ENCODE measurements around the gene RPL38. TPM values are rescaled to one million over a fixed set of nuclear protein-coding genes. Genes with fewer than 3 reads are reported as not detected.

RPL38 gene
- total and polyA plus RNA-seq, 2 experiments from 2014 or later = 286 to 5,312 TPM

DNA sequence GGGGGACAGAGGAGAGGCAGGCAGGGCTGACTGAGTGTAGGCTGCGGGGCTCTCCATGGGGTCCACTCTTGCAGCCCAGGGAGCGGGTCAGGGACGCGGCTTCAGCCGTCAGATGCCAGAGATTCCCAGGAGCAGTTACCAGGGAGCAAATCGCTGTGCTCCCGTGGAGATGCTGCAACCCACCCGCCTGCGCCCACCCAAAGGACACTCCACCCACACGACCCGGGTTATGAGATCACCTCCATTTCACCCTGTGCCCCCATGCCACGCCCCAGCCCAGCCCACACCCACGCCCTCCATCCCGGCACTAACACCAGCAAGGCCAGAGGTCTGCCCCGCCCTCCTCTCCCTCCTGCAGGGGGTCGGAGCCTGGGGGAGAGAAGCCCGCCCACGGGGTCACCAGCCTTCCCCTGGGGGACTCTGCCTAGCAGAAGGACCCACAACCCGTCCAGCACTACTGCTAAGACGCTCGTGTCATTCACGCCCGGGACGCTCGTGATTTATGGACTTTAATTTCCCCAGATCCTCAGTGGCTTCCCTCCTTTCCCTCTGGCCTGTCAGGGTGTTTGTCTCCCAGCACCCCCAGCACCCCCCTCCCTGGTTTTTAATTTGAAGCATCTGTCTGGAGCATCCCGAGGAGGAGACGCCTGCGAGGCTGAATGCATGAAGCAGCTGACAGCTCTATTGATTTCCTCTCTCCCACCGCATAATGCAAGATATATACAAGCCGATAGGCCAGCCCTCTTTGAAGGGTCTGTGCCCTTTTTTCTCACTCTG, 6.7 kb upstream of the RPL38 start:
- DNase-seq (ENCODE audit: low spot score) (no peak), ATAC-seq (peak; percentile 25)
- H3K36me3 Mint-ChIP-seq (ENCODE audit: low read depth) = no peaks in the 10 kb centered on the region
- no peak overlapping the region for H3K4me3 ChIP-seq
- no peak overlapping the region for H3K27ac Mint-ChIP-seq
- H3K27me3 Mint-ChIP-seq (ENCODE audit: insufficient read depth, low read depth, poor library complexity) = peaks cover 13% of the 10 kb centered on the region
- H3K4me1 Mint-ChIP-seq = peaks cover 12% of the 10 kb centered on the region
- no peaks in the 10 kb centered on the region for H3K36me3 ChIP-seq (ENCODE audit: insufficient read depth)
- H3K4me1 ChIP-seq (ENCODE audit: insufficient read depth) = no peaks in the 10 kb centered on the region
- H3K4me3 Mint-ChIP-seq = no peak overlapping the region
- no peaks in the 10 kb centered on the region for H3K9me2 ChIP-seq (ENCODE audit: insufficient read depth)
- H3F3A ChIP-seq (replicated peaks; ENCODE audit: low read depth) = no peaks in the 10 kb centered on the region
- no peaks in the 10 kb centered on the region for H3K9me3 Mint-ChIP-seq
- H2AFZ ChIP-seq = no peak overlapping the region
- TF ChIP-seq ZNF114 (CRISPR knock-in tag; IDR thresholded peaks at IDR 0.05) (no peak), POLR2AphosphoS5 (IDR thresholded peaks at IDR 0.05; ENCODE audit: low read depth) (no peak), EZH2 (IDR thresholded peaks at IDR 0.05; ENCODE audit: low read depth, unreplicated experiment) (no peak), STAT1 (IDR thresholded peaks at IDR 0.05; ENCODE audit: unreplicated experiment) (no peak), CREB1 (CRISPR knock-in tag; IDR thresholded peaks at IDR 0.05; ENCODE audit: low read depth) (no peak), NANOG (IDR thresholded peaks at IDR 0.05; ENCODE audit: borderline replicate concordance) (no peak), EZH2phosphoT487 (IDR thresholded peaks at IDR 0.05; ENCODE audit: unreplicated experiment) (no peak), ZNF331 (CRISPR knock-in tag; IDR thresholded peaks at IDR 0.05; ENCODE audit: low read depth) (no peak), JUNB (IDR thresholded peaks at IDR 0.05; ENCODE audit: unreplicated experiment) (no peak)
- TF ChIP-seq, protein P1, sequence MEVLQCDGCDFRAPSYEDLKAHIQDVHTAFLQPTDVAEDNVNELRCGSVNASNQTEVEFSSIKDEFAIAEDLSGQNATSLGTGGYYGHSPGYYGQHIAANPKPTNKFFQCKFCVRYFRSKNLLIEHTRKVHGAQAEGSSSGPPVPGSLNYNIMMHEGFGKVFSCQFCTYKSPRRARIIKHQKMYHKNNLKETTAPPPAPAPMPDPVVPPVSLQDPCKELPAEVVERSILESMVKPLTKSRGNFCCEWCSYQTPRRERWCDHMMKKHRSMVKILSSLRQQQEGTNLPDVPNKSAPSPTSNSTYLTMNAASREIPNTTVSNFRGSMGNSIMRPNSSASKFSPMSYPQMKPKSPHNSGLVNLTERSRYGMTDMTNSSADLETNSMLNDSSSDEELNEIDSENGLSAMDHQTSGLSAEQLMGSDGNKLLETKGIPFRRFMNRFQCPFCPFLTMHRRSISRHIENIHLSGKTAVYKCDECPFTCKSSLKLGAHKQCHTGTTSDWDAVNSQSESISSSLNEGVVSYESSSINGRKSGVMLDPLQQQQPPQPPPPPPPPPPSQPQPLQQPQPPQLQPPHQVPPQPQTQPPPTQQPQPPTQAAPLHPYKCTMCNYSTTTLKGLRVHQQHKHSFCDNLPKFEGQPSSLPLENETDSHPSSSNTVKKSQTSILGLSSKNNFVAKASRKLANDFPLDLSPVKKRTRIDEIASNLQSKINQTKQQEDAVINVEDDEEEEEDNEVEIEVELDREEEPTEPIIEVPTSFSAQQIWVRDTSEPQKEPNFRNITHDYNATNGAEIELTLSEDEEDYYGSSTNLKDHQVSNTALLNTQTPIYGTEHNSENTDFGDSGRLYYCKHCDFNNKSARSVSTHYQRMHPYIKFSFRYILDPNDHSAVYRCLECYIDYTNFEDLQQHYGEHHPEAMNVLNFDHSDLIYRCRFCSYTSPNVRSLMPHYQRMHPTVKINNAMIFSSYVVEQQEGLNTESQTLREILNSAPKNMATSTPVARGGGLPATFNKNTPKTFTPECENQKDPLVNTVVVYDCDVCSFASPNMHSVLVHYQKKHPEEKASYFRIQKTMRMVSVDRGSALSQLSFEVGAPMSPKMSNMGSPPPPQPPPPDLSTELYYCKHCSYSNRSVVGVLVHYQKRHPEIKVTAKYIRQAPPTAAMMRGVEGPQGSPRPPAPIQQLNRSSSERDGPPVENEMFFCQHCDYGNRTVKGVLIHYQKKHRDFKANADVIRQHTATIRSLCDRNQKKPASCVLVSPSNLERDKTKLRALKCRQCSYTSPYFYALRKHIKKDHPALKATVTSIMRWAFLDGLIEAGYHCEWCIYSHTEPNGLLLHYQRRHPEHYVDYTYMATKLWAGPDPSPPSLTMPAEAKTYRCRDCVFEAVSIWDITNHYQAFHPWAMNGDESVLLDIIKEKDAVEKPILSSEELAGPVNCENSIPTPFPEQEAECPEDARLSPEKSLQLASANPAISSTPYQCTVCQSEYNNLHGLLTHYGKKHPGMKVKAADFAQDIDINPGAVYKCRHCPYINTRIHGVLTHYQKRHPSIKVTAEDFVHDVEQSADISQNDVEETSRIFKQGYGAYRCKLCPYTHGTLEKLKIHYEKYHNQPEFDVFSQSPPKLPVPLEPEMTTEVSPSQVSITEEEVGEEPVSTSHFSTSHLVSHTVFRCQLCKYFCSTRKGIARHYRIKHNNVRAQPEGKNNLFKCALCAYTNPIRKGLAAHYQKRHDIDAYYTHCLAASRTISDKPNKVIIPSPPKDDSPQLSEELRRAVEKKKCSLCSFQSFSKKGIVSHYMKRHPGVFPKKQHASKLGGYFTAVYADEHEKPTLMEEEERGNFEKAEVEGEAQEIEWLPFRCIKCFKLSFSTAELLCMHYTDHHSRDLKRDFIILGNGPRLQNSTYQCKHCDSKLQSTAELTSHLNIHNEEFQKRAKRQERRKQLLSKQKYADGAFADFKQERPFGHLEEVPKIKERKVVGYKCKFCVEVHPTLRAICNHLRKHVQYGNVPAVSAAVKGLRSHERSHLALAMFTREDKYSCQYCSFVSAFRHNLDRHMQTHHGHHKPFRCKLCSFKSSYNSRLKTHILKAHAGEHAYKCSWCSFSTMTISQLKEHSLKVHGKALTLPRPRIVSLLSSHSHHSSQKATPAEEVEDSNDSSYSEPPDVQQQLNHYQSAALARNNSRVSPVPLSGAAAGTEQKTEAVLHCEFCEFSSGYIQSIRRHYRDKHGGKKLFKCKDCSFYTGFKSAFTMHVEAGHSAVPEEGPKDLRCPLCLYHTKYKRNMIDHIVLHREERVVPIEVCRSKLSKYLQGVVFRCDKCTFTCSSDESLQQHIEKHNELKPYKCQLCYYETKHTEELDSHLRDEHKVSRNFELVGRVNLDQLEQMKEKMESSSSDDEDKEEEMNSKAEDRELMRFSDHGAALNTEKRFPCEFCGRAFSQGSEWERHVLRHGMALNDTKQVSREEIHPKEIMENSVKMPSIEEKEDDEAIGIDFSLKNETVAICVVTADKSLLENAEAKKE (CRISPR knock-in tag; IDR thresholded peaks at IDR 0.05) = no peak
- TF ChIP-seq, protein P2, sequence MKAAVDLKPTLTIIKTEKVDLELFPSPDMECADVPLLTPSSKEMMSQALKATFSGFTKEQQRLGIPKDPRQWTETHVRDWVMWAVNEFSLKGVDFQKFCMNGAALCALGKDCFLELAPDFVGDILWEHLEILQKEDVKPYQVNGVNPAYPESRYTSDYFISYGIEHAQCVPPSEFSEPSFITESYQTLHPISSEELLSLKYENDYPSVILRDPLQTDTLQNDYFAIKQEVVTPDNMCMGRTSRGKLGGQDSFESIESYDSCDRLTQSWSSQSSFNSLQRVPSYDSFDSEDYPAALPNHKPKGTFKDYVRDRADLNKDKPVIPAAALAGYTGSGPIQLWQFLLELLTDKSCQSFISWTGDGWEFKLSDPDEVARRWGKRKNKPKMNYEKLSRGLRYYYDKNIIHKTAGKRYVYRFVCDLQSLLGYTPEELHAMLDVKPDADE (IDR thresholded peaks at IDR 0.05) = no peak
- TF ChIP-seq, protein P3, sequence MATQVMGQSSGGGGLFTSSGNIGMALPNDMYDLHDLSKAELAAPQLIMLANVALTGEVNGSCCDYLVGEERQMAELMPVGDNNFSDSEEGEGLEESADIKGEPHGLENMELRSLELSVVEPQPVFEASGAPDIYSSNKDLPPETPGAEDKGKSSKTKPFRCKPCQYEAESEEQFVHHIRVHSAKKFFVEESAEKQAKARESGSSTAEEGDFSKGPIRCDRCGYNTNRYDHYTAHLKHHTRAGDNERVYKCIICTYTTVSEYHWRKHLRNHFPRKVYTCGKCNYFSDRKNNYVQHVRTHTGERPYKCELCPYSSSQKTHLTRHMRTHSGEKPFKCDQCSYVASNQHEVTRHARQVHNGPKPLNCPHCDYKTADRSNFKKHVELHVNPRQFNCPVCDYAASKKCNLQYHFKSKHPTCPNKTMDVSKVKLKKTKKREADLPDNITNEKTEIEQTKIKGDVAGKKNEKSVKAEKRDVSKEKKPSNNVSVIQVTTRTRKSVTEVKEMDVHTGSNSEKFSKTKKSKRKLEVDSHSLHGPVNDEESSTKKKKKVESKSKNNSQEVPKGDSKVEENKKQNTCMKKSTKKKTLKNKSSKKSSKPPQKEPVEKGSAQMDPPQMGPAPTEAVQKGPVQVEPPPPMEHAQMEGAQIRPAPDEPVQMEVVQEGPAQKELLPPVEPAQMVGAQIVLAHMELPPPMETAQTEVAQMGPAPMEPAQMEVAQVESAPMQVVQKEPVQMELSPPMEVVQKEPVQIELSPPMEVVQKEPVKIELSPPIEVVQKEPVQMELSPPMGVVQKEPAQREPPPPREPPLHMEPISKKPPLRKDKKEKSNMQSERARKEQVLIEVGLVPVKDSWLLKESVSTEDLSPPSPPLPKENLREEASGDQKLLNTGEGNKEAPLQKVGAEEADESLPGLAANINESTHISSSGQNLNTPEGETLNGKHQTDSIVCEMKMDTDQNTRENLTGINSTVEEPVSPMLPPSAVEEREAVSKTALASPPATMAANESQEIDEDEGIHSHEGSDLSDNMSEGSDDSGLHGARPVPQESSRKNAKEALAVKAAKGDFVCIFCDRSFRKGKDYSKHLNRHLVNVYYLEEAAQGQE (IDR thresholded peaks at IDR 0.05; ENCODE audit: unreplicated experiment) = no peak
- TF ChIP-seq, protein P4, sequence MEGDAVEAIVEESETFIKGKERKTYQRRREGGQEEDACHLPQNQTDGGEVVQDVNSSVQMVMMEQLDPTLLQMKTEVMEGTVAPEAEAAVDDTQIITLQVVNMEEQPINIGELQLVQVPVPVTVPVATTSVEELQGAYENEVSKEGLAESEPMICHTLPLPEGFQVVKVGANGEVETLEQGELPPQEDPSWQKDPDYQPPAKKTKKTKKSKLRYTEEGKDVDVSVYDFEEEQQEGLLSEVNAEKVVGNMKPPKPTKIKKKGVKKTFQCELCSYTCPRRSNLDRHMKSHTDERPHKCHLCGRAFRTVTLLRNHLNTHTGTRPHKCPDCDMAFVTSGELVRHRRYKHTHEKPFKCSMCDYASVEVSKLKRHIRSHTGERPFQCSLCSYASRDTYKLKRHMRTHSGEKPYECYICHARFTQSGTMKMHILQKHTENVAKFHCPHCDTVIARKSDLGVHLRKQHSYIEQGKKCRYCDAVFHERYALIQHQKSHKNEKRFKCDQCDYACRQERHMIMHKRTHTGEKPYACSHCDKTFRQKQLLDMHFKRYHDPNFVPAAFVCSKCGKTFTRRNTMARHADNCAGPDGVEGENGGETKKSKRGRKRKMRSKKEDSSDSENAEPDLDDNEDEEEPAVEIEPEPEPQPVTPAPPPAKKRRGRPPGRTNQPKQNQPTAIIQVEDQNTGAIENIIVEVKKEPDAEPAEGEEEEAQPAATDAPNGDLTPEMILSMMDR (conservative IDR thresholded peaks at IDR 0.05; ENCODE audit: low read depth in 2 of 2) = no peak
- no peaks in the 10 kb centered on the region for H3K79me2 ChIP-seq (replicated peaks; ENCODE audit: insufficient read depth)
- H3K27ac ChIP-seq (ENCODE audit: low read depth) = no peak overlapping the region
- no peaks in the 10 kb centered on the region for H4K20me1 ChIP-seq (replicated peaks; ENCODE audit: insufficient read depth)
- H3K27me3 ChIP-seq (ENCODE audit: insufficient read depth) = peaks cover 11% of the 10 kb centered on the region
- H3K4me2 ChIP-seq = no peak overlapping the region

All from GM23338 (cell line).